GM23338 (cell line): ENCODE measurements around the gene CSTPP1. TPM values are rescaled to one million over a fixed set of nuclear protein-coding genes. Genes with fewer than 3 reads are reported as not detected.

Experiments used
- ATAC-seq: fragments of 200-7000 bp; cut with Tn5 transposase; 3 replicates; pipeline ENCODE4 v1.9.1; 2020
- DNase-seq: peaks from one replicate; pipeline ENCODE4 v3.0.0-alpha.2; 2015; ENCODE audit warnings: low spot score
- H2AFZ ChIP-seq: fragments of 200-600 bp; sonication (generic); 2 replicates; pipeline ENCODE4 v1.8.0; 2016; ENCODE audit warnings: antibody characterized with exemption, mild to moderate bottlenecking, moderate library complexity
- H3F3A ChIP-seq: fragments of 200-600 bp; sonication (generic); replicated peaks from 2 replicates; pipeline ENCODE4 v1.8.0; 2017; ENCODE audit warnings: antibody characterized with exemption, mixed run types, low read depth
- H3K27ac ChIP-seq: fragments of 200-600 bp; sonication (generic); 2 replicates; pipeline ENCODE4 v1.6.1; 2016; ENCODE audit warnings: low read depth
- H3K27me3 ChIP-seq: fragments of 200-600 bp; sonication (generic); 2 replicates; pipeline ENCODE4 v1.8.0; 2016; ENCODE audit warnings: mild to moderate bottlenecking, mixed run types, moderate library complexity; ENCODE audit not compliant: insufficient read depth
- H3K36me3 ChIP-seq: fragments of 200-600 bp; sonication (generic); 2 replicates; pipeline ENCODE4 v1.8.0; 2016; ENCODE audit warnings: mild to moderate bottlenecking; ENCODE audit not compliant: insufficient read depth
- H3K4me1 ChIP-seq: fragments of 200-600 bp; sonication (generic); 2 replicates; pipeline ENCODE4 v1.8.0; 2016; ENCODE audit warnings: mild to moderate bottlenecking, moderate library complexity; ENCODE audit not compliant: insufficient read depth
- H3K4me2 ChIP-seq: fragments of 200-600 bp; sonication (generic); 2 replicates; pipeline ENCODE4 v1.7.1; 2017; ENCODE audit warnings: mixed run types
- H3K4me3 ChIP-seq: fragments of 200-600 bp; sonication (generic); 2 replicates; pipeline ENCODE4 v1.6.1; 2016; ENCODE audit warnings: mixed run types
- H3K79me2 ChIP-seq: fragments of 200-600 bp; sonication (generic); replicated peaks from 2 replicates; pipeline ENCODE4 v1.8.0; 2017; ENCODE audit warnings: mild to moderate bottlenecking; ENCODE audit not compliant: insufficient read depth
- H3K9me2 ChIP-seq: fragments of 200-600 bp; sonication (generic); 2 replicates; pipeline ENCODE4 v1.8.0; 2017; ENCODE audit not compliant: insufficient read depth
- H4K20me1 ChIP-seq: fragments of 200-600 bp; sonication (generic); replicated peaks from 2 replicates; pipeline ENCODE4 v1.8.0; 2017; ENCODE audit warnings: mild to moderate bottlenecking; ENCODE audit not compliant: insufficient read depth
- H3K27ac Mint-ChIP-seq: 2 replicates; pipeline ENCODE4 v1.8.0; 2020; ENCODE audit warnings: inconsistent platforms, mild to moderate bottlenecking, moderate library complexity, mixed read lengths
- H3K27me3 Mint-ChIP-seq: 3 replicates; pipeline ENCODE4 v1.8.0; 2022; ENCODE audit warnings: low read depth, mild to moderate bottlenecking, moderate library complexity, mixed read lengths, inconsistent platforms; ENCODE audit not compliant: insufficient read depth, poor library complexity
- H3K36me3 Mint-ChIP-seq: 3 replicates; pipeline ENCODE4 v1.8.0; 2021; ENCODE audit warnings: low read depth, mild to moderate bottlenecking, inconsistent platforms, moderate library complexity, mixed read lengths
- H3K4me1 Mint-ChIP-seq: 3 replicates; pipeline ENCODE4 v1.8.0; 2020; ENCODE audit warnings: mild to moderate bottlenecking, inconsistent platforms, mixed read lengths
- H3K4me3 Mint-ChIP-seq: 3 replicates; pipeline ENCODE4 v1.8.0; 2021; ENCODE audit warnings: moderate library complexity, mild to moderate bottlenecking, inconsistent platforms, mixed read lengths
- H3K9me3 Mint-ChIP-seq: 3 replicates; pipeline ENCODE4 v1.8.0; 2020; ENCODE audit warnings: moderate library complexity, mild to moderate bottlenecking, inconsistent platforms, mixed read lengths
- EZH2phosphoT487 ChIP-seq: fragments of 200-600 bp; sonication (generic); IDR thresholded peaks from one replicate; pipeline ENCODE4 v1.8.1; 2018; ENCODE audit warnings: antibody characterized with exemption; ENCODE audit not compliant: unreplicated experiment
- NANOG ChIP-seq: IDR thresholded peaks from 2 replicates; pipeline ENCODE4 v1.6.1; 2016; ENCODE audit warnings: antibody characterized with exemption, borderline replicate concordance
- POLR2AphosphoS5 ChIP-seq: IDR thresholded peaks from 2 replicates; pipeline ENCODE4 v1.6.1; 2016; ENCODE audit warnings: antibody characterized with exemption, low read depth
- REST ChIP-seq: IDR thresholded peaks from one replicate; pipeline ENCODE4 v1.6.1; 2018; ENCODE audit warnings: antibody characterized with exemption; ENCODE audit not compliant: unreplicated experiment
- STAT1 ChIP-seq: IDR thresholded peaks from one replicate; pipeline ENCODE4 v1.6.1; 2016; ENCODE audit warnings: antibody characterized with exemption; ENCODE audit not compliant: unreplicated experiment
- ZNF114 ChIP-seq: fragments of 250-450 bp; sonication (Bioruptor Pico); IDR thresholded peaks from 2 replicates; pipeline ENCODE4 v1.5.0; 2020; ENCODE audit warnings: mild to moderate bottlenecking, moderate library complexity
- polyA plus RNA-seq: library from polyadenylated mRNA; unstranded; fragments of >200 nt; fragmentation: Nextera tagmentation; extraction: Ambion mirVana; gene quantifications from 2 replicates; pipeline ENCODE4 v1.2.1, GENCODE V29; 2016
- total RNA-seq: library from RNA; depleted of rRNA; stranded (reverse); fragments of >200 nt; shearing (Covaris generic); gene quantifications from 2 replicates; pipeline ENCODE4 v1.2.3, GENCODE V29; 2014
- TF ChIP-seq, protein P1 (sequence below): fragments of 250-450 bp; sonication (Bioruptor Pico); IDR thresholded peaks from 2 replicates; pipeline ENCODE4 v1.5.0; 2020; ENCODE audit warnings: mild to moderate bottlenecking, moderate library complexity
- TF ChIP-seq, protein P2 (sequence below): IDR thresholded peaks from 2 replicates; pipeline ENCODE4 v1.6.1; 2016; ENCODE audit warnings: antibody characterized with exemption
- TF ChIP-seq, protein P3 (sequence below), 2 experiments: fragments of 200-600 bp in 1 of 2; sonication (generic) in 1 of 2; conservative IDR thresholded peaks; 2 replicates each; pipeline versions ENCODE4 v1.5.1 to v1.6.1; 2016 to 2017; ENCODE audit warnings: antibody characterized with exemption in 2 of 2, low read depth in 2 of 2, mild to moderate bottlenecking in 2 of 2, moderate library complexity in 1 of 2

CSTPP1 gene
- total and polyA plus RNA-seq, 2 experiments from 2014 or later, result 23.5 to 42.6 TPM

GRCh38 chr11:47107744-47108143, 171.2 kb downstream of the CSTPP1 start (continued):
- TF ChIP-seq, protein P1, sequence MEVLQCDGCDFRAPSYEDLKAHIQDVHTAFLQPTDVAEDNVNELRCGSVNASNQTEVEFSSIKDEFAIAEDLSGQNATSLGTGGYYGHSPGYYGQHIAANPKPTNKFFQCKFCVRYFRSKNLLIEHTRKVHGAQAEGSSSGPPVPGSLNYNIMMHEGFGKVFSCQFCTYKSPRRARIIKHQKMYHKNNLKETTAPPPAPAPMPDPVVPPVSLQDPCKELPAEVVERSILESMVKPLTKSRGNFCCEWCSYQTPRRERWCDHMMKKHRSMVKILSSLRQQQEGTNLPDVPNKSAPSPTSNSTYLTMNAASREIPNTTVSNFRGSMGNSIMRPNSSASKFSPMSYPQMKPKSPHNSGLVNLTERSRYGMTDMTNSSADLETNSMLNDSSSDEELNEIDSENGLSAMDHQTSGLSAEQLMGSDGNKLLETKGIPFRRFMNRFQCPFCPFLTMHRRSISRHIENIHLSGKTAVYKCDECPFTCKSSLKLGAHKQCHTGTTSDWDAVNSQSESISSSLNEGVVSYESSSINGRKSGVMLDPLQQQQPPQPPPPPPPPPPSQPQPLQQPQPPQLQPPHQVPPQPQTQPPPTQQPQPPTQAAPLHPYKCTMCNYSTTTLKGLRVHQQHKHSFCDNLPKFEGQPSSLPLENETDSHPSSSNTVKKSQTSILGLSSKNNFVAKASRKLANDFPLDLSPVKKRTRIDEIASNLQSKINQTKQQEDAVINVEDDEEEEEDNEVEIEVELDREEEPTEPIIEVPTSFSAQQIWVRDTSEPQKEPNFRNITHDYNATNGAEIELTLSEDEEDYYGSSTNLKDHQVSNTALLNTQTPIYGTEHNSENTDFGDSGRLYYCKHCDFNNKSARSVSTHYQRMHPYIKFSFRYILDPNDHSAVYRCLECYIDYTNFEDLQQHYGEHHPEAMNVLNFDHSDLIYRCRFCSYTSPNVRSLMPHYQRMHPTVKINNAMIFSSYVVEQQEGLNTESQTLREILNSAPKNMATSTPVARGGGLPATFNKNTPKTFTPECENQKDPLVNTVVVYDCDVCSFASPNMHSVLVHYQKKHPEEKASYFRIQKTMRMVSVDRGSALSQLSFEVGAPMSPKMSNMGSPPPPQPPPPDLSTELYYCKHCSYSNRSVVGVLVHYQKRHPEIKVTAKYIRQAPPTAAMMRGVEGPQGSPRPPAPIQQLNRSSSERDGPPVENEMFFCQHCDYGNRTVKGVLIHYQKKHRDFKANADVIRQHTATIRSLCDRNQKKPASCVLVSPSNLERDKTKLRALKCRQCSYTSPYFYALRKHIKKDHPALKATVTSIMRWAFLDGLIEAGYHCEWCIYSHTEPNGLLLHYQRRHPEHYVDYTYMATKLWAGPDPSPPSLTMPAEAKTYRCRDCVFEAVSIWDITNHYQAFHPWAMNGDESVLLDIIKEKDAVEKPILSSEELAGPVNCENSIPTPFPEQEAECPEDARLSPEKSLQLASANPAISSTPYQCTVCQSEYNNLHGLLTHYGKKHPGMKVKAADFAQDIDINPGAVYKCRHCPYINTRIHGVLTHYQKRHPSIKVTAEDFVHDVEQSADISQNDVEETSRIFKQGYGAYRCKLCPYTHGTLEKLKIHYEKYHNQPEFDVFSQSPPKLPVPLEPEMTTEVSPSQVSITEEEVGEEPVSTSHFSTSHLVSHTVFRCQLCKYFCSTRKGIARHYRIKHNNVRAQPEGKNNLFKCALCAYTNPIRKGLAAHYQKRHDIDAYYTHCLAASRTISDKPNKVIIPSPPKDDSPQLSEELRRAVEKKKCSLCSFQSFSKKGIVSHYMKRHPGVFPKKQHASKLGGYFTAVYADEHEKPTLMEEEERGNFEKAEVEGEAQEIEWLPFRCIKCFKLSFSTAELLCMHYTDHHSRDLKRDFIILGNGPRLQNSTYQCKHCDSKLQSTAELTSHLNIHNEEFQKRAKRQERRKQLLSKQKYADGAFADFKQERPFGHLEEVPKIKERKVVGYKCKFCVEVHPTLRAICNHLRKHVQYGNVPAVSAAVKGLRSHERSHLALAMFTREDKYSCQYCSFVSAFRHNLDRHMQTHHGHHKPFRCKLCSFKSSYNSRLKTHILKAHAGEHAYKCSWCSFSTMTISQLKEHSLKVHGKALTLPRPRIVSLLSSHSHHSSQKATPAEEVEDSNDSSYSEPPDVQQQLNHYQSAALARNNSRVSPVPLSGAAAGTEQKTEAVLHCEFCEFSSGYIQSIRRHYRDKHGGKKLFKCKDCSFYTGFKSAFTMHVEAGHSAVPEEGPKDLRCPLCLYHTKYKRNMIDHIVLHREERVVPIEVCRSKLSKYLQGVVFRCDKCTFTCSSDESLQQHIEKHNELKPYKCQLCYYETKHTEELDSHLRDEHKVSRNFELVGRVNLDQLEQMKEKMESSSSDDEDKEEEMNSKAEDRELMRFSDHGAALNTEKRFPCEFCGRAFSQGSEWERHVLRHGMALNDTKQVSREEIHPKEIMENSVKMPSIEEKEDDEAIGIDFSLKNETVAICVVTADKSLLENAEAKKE (CRISPR knock-in tag), result no peak
- TF ChIP-seq, protein P2, sequence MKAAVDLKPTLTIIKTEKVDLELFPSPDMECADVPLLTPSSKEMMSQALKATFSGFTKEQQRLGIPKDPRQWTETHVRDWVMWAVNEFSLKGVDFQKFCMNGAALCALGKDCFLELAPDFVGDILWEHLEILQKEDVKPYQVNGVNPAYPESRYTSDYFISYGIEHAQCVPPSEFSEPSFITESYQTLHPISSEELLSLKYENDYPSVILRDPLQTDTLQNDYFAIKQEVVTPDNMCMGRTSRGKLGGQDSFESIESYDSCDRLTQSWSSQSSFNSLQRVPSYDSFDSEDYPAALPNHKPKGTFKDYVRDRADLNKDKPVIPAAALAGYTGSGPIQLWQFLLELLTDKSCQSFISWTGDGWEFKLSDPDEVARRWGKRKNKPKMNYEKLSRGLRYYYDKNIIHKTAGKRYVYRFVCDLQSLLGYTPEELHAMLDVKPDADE, result no peak
- no peak for TF ChIP-seq EZH2phosphoT487
- TF ChIP-seq, protein P3, sequence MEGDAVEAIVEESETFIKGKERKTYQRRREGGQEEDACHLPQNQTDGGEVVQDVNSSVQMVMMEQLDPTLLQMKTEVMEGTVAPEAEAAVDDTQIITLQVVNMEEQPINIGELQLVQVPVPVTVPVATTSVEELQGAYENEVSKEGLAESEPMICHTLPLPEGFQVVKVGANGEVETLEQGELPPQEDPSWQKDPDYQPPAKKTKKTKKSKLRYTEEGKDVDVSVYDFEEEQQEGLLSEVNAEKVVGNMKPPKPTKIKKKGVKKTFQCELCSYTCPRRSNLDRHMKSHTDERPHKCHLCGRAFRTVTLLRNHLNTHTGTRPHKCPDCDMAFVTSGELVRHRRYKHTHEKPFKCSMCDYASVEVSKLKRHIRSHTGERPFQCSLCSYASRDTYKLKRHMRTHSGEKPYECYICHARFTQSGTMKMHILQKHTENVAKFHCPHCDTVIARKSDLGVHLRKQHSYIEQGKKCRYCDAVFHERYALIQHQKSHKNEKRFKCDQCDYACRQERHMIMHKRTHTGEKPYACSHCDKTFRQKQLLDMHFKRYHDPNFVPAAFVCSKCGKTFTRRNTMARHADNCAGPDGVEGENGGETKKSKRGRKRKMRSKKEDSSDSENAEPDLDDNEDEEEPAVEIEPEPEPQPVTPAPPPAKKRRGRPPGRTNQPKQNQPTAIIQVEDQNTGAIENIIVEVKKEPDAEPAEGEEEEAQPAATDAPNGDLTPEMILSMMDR (conservative IDR thresholded peaks at IDR 0.05; ENCODE audit: low read depth in 2 of 2), result no peak
- TF ChIP-seq STAT1, result no peak
- no peak for TF ChIP-seq POLR2AphosphoS5
- TF ChIP-seq NANOG, result no peak

GRCh38 chr11:47108214-47108613, 171.7 kb downstream of the CSTPP1 start:
- Histone ChIP-seq H3K27ac (no peak overlapping the region), H3F3A (no peaks in the 10 kb centered on the region), H4K20me1 (no peaks in the 10 kb centered on the region), H3K4me2 (no peak overlapping the region), H3K4me3 (no peak overlapping the region), H3K9me2 (no peaks in the 10 kb centered on the region), H2AFZ (no peak overlapping the region), H3K36me3 (no peaks in the 10 kb centered on the region), H3K27me3 (no peaks in the 10 kb centered on the region), H3K79me2 (no peaks in the 10 kb centered on the region), H3K4me1 (peaks cover 7% of the 10 kb centered on the region; the same call in 1 of the 2 replicates)
- Mint-ChIP-seq H3K36me3 (no peaks in the 10 kb centered on the region), H3K4me3 (no peak overlapping the region), H3K27me3 (peaks cover 3% of the 10 kb centered on the region), H3K9me3 (no peaks in the 10 kb centered on the region), H3K27ac (no peak overlapping the region), H3K4me1 (peaks cover 9% of the 10 kb centered on the region)
- ATAC-seq, result no peak
- DNase-seq, result no peak
- TF ChIP-seq, protein P3 (conservative IDR thresholded peaks at IDR 0.05; ENCODE audit: low read depth in 2 of 2), result no peak
- TF ChIP-seq REST (no peak), ZNF114 (no peak)
